Measurements from ENCODE around the gene RAMACL.

GRCh38 chr6:166592821-166593220 lies 6.3 kb upstream of the RAMACL start:
- TF ChIP-seq CTCF (IDR thresholded peaks at IDR 0.05) = no peak
- no peak for TF ChIP-seq EZH2 (IDR thresholded peaks at IDR 0.05; ENCODE audit: borderline replicate concordance, insufficient read depth, low read depth, low read length, poor library complexity, severe bottlenecking)
